Calu3 (cell line): ENCODE data around the gene NES. TPM values are rescaled to one million over a fixed set of nuclear protein-coding genes. Genes with fewer than 3 reads are reported as not detected.

Source experiments
- BruUV-seq: library from RNA; stranded (reverse); fragments of 400-500 nt; replicated peaks from 2 replicates; lab custom pipeline; 2021; lab: Mats Ljungman, UMichigan
- CTCF ChIA-PET: fragments of 300-600 bp; sonication (Branson Sonifier 250); formaldehyde crosslinking; loops from one replicate; lab custom pipeline; 2022; ENCODE audit warnings: antibody characterized with exemption; lab: Charles Lee
- DNase-seq: peaks from one replicate; pipeline ENCODE4 v3.0.0; 2022
- H3K27ac Mint-ChIP-seq: one replicate; pipeline ENCODE4 v1.8.0; 2022; ENCODE audit warnings: mixed read lengths; ENCODE audit not compliant: unreplicated experiment
- H3K27me3 Mint-ChIP-seq: one replicate; pipeline ENCODE4 v1.8.0; 2022; ENCODE audit warnings: mixed read lengths; ENCODE audit not compliant: unreplicated experiment
- H3K36me3 Mint-ChIP-seq: one replicate; pipeline ENCODE4 v1.8.0; 2022; ENCODE audit warnings: mild to moderate bottlenecking, moderate library complexity, mixed read lengths; ENCODE audit not compliant: insufficient read depth, unreplicated experiment
- H3K4me1 Mint-ChIP-seq: one replicate; pipeline ENCODE4 v1.8.0; 2022; ENCODE audit warnings: mild to moderate bottlenecking, low read depth, mixed read lengths; ENCODE audit not compliant: unreplicated experiment
- H3K4me3 Mint-ChIP-seq: one replicate; pipeline ENCODE4 v1.8.0; 2022; ENCODE audit warnings: mild to moderate bottlenecking, low read depth, moderate library complexity, mixed read lengths; ENCODE audit not compliant: unreplicated experiment
- H3K9me3 Mint-ChIP-seq: one replicate; pipeline ENCODE4 v1.8.0; 2022; ENCODE audit warnings: low read depth, mixed read lengths; ENCODE audit not compliant: unreplicated experiment
- intact Hi-C: fragments of 100-400 bp; cut with micrococcal nuclease; formaldehyde crosslinking; loops from one replicate; pipeline ENCODE4 v1.10.0; 2022; ENCODE audit not compliant: unreplicated experiment
- total RNA-seq: library from RNA; stranded (reverse); gene quantifications from 2 replicates; pipeline ENCODE4 v1.2.3, GENCODE V29; 2022
- TF ChIP-seq, protein P1 (sequence below): fragments of 200-600 bp; IDR thresholded peaks from one replicate; pipeline ENCODE4 v1.8.0; 2022; ENCODE audit warnings: antibody characterized with exemption; ENCODE audit not compliant: unreplicated experiment

The NES gene
- total RNA-seq, 1 experiment from 2014 or later = 7.4 TPM

DNA sequence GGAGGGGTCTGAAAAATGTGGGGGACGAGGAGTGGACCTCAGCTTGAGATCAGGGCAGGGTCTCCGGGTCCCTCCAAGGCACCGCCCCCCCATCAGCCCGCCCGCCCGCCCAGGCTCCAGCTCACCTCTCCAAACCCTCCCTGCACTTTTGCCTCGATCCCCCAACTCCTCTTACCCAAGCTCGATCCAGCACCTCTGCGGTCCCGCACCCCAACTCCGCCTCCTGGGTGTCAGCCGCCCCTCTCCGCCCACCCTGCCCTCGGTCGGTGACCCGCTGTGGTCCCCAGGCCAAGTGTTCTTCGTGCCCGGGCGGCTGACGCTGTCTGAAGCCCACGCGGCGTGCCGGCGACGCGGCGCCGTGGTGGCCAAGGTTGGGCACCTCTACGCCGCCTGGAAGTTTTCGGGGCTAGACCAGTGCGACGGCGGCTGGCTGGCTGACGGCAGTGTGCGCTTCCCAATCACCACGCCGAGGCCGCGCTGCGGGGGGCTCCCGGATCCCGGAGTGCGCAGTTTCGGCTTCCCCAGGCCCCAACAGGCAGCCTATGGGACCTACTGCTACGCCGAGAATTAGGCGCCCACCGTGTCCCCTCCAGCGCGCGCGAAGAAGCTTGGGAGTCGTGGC, 52.3 kb downstream of the NES start:
- TF ChIP-seq, protein P1, sequence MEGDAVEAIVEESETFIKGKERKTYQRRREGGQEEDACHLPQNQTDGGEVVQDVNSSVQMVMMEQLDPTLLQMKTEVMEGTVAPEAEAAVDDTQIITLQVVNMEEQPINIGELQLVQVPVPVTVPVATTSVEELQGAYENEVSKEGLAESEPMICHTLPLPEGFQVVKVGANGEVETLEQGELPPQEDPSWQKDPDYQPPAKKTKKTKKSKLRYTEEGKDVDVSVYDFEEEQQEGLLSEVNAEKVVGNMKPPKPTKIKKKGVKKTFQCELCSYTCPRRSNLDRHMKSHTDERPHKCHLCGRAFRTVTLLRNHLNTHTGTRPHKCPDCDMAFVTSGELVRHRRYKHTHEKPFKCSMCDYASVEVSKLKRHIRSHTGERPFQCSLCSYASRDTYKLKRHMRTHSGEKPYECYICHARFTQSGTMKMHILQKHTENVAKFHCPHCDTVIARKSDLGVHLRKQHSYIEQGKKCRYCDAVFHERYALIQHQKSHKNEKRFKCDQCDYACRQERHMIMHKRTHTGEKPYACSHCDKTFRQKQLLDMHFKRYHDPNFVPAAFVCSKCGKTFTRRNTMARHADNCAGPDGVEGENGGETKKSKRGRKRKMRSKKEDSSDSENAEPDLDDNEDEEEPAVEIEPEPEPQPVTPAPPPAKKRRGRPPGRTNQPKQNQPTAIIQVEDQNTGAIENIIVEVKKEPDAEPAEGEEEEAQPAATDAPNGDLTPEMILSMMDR = no peak
- intact Hi-C loops = loop anchor here (2.0 to 10.0 kb wide), 2 partner anchors 102 to 270 kb away; partner anchors contain the start of gene PEAR1
- no peak for DNase-seq
- no peak overlapping the region for H3K27ac Mint-ChIP-seq
- peak overlapping the region; percentile 45 for H3K4me3 Mint-ChIP-seq
- peaks cover 20% of the 10 kb centered on the region for H3K36me3 Mint-ChIP-seq
- H3K27me3 Mint-ChIP-seq = peaks cover 66% of the 10 kb centered on the region
- CTCF ChIA-PET = interaction anchor here (0.6 to 1.9 kb wide), 16 partner anchors 11 to 361 kb away, joined by 3 to 13 read pairs (median 4); partner anchors contain the start of gene MRPL24
- H3K4me1 Mint-ChIP-seq = peaks cover 12% of the 10 kb centered on the region
- no peaks in the 10 kb centered on the region for H3K9me3 Mint-ChIP-seq
- no TSS peak for BruUV-seq

DNA sequence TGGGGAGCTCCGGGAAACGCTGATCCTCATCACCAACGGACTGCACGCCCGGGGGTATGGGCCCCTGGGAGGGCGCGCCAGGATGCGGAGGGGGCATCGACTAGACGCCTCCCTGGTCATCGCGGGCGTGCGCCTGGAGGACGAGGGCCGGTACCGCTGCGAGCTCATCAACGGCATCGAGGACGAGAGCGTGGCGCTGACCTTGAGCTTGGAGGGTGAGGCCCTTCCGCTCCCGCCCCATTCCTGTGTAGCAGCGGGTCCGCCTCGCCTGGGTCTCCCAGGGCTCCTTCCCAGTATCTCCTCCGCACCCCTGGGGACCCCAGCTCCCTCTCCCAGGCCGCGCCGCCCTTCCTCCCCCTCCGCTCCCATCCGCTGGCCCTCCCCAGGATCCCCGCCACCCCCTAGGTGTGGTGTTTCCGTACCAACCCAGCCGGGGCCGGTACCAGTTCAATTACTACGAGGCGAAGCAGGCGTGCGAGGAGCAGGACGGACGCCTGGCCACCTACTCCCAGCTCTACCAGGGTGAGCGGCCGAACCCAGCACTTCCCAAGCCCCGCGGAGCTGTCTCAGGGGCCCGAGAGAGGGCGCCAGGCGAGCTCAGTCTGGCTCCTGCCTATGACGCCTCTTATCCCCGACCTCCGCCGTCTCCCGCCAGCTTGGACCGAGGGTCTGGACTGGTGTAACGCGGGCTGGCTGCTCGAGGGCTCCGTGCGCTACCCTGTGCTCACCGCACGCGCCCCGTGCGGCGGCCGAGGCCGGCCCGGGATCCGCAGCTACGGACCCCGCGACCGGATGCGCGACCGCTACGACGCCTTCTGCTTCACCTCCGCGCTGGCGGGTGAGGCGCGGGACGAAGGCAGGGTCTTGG, 53.0 kb downstream of the NES start:
- intact Hi-C loops = loop anchor here (2.0 to 10.0 kb wide), 2 partner anchors 103 to 271 kb away; partner anchors contain the start of gene PEAR1
- DNase-seq = peak; percentile 76
- BruUV-seq = no TSS peak
- CTCF ChIA-PET = interaction anchor here (0.7 to 1.9 kb wide), 19 partner anchors 10 to 360 kb away, joined by 3 to 13 read pairs (median 5); partner anchors contain the start of genes MRPL24 and NES
- Mint-ChIP-seq H3K27me3 (peaks cover 73% of the 10 kb centered on the region), H3K27ac (no peak overlapping the region), H3K4me1 (peaks cover 12% of the 10 kb centered on the region), H3K4me3 (peak overlapping the region; percentile 45), H3K9me3 (no peaks in the 10 kb centered on the region), H3K36me3 (peaks cover 20% of the 10 kb centered on the region)
- TF ChIP-seq, protein P1 = peak; percentile 49

DNA sequence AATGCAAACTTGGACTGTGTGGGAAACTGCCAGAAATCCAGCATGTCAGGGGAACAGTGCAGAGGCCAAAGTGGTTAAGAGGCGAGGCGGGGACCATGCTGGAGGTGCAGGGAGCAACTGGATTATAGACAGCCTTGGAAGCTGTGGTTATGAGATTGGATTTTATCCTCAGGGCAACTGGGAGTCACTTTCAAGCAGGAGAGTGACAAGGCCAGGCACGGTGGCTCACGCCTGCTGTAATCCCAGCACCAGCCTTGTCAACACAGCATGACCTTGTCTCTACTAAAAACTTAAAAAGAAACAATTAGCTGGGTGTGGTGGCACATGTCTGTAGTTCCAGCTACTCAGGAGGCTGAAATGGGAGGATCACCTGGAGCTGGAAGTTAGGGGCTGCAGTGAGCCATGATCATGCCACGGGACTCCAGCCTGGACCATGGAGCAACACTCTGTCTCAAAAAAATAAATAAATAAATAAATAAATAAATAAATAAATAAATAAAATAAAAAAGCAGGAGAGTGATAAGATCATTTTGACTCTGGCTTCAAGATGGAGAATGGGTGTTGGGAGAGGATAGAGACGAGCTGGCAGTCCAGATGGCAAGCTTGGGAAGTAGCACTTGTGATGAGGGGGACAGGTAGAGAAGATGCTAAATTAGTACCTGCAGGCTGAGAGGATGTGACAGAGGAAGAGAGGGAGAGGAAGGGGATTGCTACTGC, 54.5 kb downstream of the NES start:
- peaks cover 83% of the 10 kb centered on the region for H3K27me3 Mint-ChIP-seq
- BruUV-seq = no TSS peak
- H3K4me3 Mint-ChIP-seq = peak overlapping the region; percentile 16
- DNase-seq = no peak
- no peak overlapping the region for H3K27ac Mint-ChIP-seq
- TF ChIP-seq, protein P1 = no peak
- no peaks in the 10 kb centered on the region for H3K9me3 Mint-ChIP-seq
- peaks cover 12% of the 10 kb centered on the region for H3K4me1 Mint-ChIP-seq
- intact Hi-C loops = loop anchor here (10.0 kb wide), 1 partner anchor 272 kb away; the partner anchor contains the start of gene PEAR1
- CTCF ChIA-PET = interaction anchor here (0.6 to 1.9 kb wide), 5 partner anchors 15 to 276 kb away, joined by 3 to 8 read pairs (median 4); no protein-coding TSS in a partner anchor
- peaks cover 20% of the 10 kb centered on the region for H3K36me3 Mint-ChIP-seq

DNA sequence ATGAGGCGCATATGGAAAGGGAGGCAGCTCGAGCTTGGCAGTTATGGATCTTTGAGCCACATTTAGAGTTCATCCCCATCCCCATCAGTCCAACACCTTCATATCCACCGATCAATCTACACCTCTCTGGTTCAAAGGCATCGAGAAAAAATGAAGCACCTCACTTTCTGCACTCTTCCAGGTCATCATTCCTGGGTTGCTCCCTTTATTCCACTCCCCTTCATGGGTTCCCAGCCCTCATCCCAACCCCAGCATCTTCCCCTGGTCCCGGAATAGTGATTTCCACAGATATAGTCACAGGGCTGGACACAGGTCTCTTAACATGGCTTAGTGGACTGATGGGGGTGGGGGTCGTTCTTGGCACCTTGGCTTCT, 57.6 kb downstream of the NES start:
- DNase-seq = no peak
- peaks cover 79% of the 10 kb centered on the region for H3K27me3 Mint-ChIP-seq
- intact Hi-C loops = no loop called here
- CTCF ChIA-PET = interaction anchor here (0.7 to 2.1 kb wide), 6 partner anchors 11 to 106 kb away, joined by 3 to 16 read pairs (median 6); no protein-coding TSS in a partner anchor
- BruUV-seq = no TSS peak
- peaks cover 11% of the 10 kb centered on the region for H3K36me3 Mint-ChIP-seq
- no peak overlapping the region for H3K27ac Mint-ChIP-seq
- no peaks in the 10 kb centered on the region for H3K9me3 Mint-ChIP-seq
- TF ChIP-seq, protein P1 = no peak
- H3K4me1 Mint-ChIP-seq = peaks cover 11% of the 10 kb centered on the region
- H3K4me3 Mint-ChIP-seq = no peak overlapping the region
